Kidney epithelial cell (primary cell): Measurements from ENCODE around the gene CD200. TPM values are rescaled to one million over a fixed set of nuclear protein-coding genes. Genes with fewer than 3 reads are reported as not detected.
"Not testable (repeated sequence)": the region's sequence is repeated elsewhere in the genome, so short reads cannot be mapped to it uniquely, and the experiment has no call there.

ENCODE experiments used
- DNase-seq: peaks from one replicate; pipeline ENCODE4 v3.0.0-alpha.2; 2010; ENCODE audit warnings: low read depth
- H3K27me3 ChIP-seq: 2 replicates; pipeline ENCODE4 v1.6.0; 2011; ENCODE audit warnings: low read length; ENCODE audit not compliant: control insufficient read depth, insufficient read depth
- H3K36me3 ChIP-seq: 2 replicates; pipeline ENCODE4 v1.5.1; 2011; ENCODE audit warnings: low read length; ENCODE audit not compliant: control insufficient read depth, insufficient read depth
- H3K4me3 ChIP-seq: 2 replicates; pipeline ENCODE4 v1.5.1; 2011; ENCODE audit warnings: low read depth, mild to moderate bottlenecking, control low read depth, low read length
- total RNA-seq: library from RNA; depleted of rRNA; stranded (reverse); fragments of >200 nt; gene quantifications from 2 replicates; pipeline ENCODE4 v1.2.3, GENCODE V29; 2015
- TF ChIP-seq, protein P1 (sequence below): IDR thresholded peaks from 2 replicates; pipeline ENCODE4 v1.5.1; 2011; ENCODE audit warnings: mild to moderate bottlenecking, moderate library complexity, low read length, control low read depth, inconsistent platforms; ENCODE audit not compliant: insufficient read depth, poor library complexity, severe bottlenecking

Gene CD200
- total RNA-seq, 1 donor from 2014 or later, result 19.2 TPM

DNA sequence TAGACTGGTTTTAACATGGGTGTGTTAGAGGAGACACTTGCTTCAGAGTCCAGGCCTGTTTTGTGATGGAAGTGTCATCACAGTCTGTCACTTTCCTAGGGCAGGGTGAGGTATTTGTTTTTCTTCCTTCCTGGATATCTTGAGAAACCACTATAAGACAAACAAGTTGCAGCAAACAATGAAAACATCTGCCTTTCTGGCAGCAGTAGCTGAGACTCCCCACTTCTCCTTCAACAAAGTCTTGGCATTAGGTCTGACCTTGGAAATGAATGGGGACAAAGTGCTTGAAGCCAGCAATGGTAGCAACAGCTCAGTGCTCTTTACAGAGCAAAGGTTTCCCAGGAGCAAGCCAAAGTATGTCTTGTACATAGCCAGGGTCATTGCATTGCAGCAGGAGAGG lies 64.6 kb downstream of the CD200 start:
- DNase-seq, result no peak
- TF ChIP-seq, protein P1, sequence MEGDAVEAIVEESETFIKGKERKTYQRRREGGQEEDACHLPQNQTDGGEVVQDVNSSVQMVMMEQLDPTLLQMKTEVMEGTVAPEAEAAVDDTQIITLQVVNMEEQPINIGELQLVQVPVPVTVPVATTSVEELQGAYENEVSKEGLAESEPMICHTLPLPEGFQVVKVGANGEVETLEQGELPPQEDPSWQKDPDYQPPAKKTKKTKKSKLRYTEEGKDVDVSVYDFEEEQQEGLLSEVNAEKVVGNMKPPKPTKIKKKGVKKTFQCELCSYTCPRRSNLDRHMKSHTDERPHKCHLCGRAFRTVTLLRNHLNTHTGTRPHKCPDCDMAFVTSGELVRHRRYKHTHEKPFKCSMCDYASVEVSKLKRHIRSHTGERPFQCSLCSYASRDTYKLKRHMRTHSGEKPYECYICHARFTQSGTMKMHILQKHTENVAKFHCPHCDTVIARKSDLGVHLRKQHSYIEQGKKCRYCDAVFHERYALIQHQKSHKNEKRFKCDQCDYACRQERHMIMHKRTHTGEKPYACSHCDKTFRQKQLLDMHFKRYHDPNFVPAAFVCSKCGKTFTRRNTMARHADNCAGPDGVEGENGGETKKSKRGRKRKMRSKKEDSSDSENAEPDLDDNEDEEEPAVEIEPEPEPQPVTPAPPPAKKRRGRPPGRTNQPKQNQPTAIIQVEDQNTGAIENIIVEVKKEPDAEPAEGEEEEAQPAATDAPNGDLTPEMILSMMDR, result no peak
- Histone ChIP-seq H3K4me3 (no peak overlapping the region), H3K36me3 (no peaks in the 10 kb centered on the region), H3K27me3 (no peaks in the 10 kb centered on the region)

DNA sequence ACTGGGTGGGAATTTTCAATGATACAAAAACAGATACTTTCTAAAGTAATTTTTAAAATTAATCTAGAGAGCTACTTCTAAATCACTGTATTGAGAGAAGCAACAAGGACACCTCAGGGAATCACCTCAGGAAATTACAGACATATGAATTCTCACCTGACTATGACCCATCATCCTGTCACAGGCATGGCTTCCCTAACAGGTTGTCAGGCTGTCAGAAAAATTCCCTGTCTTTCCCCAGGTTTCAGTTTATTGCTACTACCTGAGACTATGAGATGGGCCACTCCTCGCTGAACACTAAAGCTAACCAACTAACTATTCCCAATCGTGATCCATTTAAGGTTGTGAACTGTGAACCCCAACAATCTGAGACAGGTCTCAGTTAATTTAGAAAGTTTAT lies 66.1 kb downstream of the CD200 start:
- no peak overlapping the region for H3K4me3 ChIP-seq
- DNase-seq, result no peak
- no peaks in the 10 kb centered on the region for H3K27me3 ChIP-seq
- TF ChIP-seq, protein P1, result no peak
- no peaks in the 10 kb centered on the region for H3K36me3 ChIP-seq

DNA sequence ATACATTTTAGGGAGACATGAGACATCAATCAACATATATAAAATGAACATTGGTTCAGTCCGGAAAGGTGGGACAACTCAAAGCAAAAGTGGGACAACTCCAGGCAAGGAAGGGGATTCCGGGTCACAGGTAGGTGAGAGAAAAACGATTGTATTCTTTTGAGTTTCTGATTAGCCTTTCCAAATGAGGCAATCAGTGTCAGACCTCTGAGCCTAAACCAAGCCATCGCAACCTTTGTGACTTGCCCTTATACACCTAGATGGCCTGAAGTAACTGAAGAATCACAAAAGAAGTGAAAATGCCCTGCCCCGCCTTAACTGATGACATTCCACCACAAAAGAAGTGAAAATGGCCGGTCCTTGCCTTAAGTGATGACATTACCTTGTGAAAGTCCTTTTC lies 66.6 kb downstream of the CD200 start:
- DNase-seq, result not testable (repeated sequence)

DNA sequence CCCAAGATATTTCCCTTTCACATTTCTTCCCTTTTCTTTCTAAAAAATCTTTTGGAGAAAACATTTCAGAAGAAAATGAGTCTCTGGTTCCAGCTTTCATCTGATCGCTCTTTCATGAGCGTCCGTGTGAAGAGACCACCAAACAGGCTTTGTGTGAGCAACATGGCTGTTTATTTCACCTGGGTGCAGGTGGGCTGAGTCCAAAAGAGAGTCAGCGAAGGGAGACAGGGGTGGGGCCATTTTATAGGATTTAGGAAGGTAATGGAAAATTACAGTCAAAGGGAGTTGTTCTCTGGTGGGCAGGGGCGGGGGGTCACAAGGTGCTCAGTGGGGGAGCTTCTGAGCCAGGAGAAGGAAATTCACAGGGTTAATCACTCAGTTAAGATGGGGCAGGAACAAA lies 67.4 kb downstream of the CD200 start:
- not testable (repeated sequence) for H3K4me3 ChIP-seq, H3K36me3 ChIP-seq, H3K27me3 ChIP-seq, DNase-seq

More for the DNA sequence above, 66.6 kb downstream of the CD200 start:
- H3K27me3 ChIP-seq, H3K36me3 ChIP-seq, H3K4me3 ChIP-seq: not testable (repeated sequence)

DNA sequence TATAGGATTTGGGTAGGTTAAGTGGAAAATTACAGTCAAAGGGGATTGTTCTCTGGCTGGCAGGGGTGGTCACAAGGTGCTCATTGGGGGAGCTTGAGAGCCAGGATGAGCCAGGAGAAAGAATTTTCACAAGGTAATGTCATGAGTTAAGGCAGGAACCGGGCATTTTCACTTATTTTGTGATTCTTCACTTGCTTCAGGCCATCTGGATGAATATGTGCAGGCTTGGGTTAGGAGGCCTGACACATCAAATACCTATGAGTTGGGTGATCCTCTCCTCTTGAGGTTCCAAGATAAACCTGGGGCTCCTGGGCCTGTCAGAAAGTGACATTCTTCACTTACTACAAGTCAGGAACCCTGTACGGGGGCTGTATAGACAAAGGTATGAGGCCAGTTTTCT lies 68.7 kb downstream of the CD200 start:
- H3K27me3 ChIP-seq, result no peaks in the 10 kb centered on the region
- TF ChIP-seq, protein P1, result no peak
- no peak for DNase-seq
- H3K36me3 ChIP-seq, result no peaks in the 10 kb centered on the region
- H3K4me3 ChIP-seq, result no peak overlapping the region

DNA sequence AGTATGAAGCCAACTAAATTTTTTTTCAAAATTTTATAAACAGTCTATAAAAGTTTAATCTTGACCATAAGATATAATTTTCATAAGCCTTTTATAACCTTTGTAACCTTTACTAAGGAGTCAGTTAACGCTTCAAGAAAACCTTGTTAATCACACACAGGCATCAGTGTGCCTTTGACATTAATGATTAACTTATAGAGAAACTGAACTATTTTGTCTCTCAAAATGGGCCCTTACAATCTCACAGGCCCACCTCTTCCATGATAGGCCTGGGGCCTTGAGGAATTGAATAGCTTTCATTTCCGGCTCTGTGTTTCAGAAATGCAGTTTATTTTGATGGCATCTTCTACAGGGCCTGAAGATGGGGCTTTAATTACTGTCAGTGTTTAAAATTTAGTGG lies 70.1 kb downstream of the CD200 start:
- peak overlapping the region; percentile 17 for H3K4me3 ChIP-seq
- TF ChIP-seq, protein P1, result no peak
- H3K36me3 ChIP-seq, result no peaks in the 10 kb centered on the region
- no peaks in the 10 kb centered on the region for H3K27me3 ChIP-seq
- DNase-seq, result no peak

DNA sequence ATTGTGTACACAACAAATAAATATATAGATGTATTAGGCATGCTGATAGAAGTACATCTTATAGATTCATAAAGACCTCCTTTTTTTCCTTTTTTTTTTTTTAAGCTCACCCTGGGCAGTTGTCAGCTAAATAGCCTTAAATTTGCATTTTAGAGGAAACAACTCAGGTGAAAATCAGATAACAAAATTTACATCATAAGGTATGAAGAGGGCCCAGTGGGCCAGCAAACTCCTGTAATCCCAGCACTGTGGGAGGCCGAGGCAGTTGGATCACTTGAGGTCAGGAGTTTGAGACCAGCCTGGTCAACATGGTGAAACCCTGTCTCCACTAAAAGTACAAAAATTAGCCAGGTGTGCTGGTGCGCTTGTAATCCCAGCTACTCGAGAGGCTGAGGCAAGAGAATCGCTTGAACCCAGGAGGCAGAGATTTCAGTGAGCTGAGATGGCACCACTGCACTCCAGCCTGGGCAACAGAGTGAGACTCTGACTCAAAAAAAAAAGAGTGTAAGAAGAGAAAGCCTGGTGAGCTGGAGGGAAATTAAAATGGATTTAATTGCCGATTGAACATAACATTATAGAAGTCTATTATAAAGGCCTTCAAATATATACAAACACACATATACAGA lies 72.1 kb downstream of the CD200 start:
- not testable (repeated sequence) for H3K27me3 ChIP-seq, H3K4me3 ChIP-seq, H3K36me3 ChIP-seq, DNase-seq
